BE2C (cell line): ENCODE measurements around the gene CNOT6L.

Source experiments
- DNase-seq: peaks from one replicate; pipeline ENCODE4 v3.0.0-alpha.2; 2020
- H3K27me3 ChIP-seq: fragments of 250-450 bp; sonication (Bioruptor Pico); 2 replicates; pipeline ENCODE4 v1.5.1; 2020; ENCODE audit warnings: mild to moderate bottlenecking
- H3K36me3 ChIP-seq: fragments of 250-450 bp; sonication (Bioruptor Pico); 2 replicates; pipeline ENCODE4 v1.5.1; 2020; ENCODE audit warnings: mild to moderate bottlenecking
- H3K4me1 ChIP-seq: fragments of 250-450 bp; sonication (Bioruptor Pico); 2 replicates; pipeline ENCODE4 v1.5.1; 2020
- H3K4me3 ChIP-seq: 2 replicates; pipeline ENCODE4 v1.5.1; 2011; ENCODE audit warnings: low read depth, low read length
- H3K9me3 ChIP-seq: fragments of 250-450 bp; sonication (Bioruptor Pico); 2 replicates; pipeline ENCODE4 v1.5.1; 2020
- CTCF ChIP-seq: IDR thresholded peaks from 2 replicates; pipeline ENCODE4 v1.5.1; 2012; ENCODE audit warnings: mild to moderate bottlenecking, low read depth, low read length

The CNOT6L gene

GRCh38 chr4:77804471-77804870, 14.7 kb downstream of the CNOT6L start:
- no peaks in the 10 kb centered on the region for H3K36me3 ChIP-seq
- no peaks in the 10 kb centered on the region for H3K4me1 ChIP-seq
- no peak for DNase-seq
- no peak overlapping the region for H3K4me3 ChIP-seq
- H3K27me3 ChIP-seq, result no peaks in the 10 kb centered on the region
- TF ChIP-seq CTCF, result no peak
- no peaks in the 10 kb centered on the region for H3K9me3 ChIP-seq

GRCh38 chr4:77802402-77802801, 16.8 kb downstream of the CNOT6L start:
- TF ChIP-seq CTCF, result no peak
- DNase-seq, result no peak
- H3K4me1 ChIP-seq, result no peaks in the 10 kb centered on the region
- no peaks in the 10 kb centered on the region for H3K36me3 ChIP-seq
- H3K9me3 ChIP-seq, result no peaks in the 10 kb centered on the region
- no peaks in the 10 kb centered on the region for H3K27me3 ChIP-seq
- H3K4me3 ChIP-seq, result no peak overlapping the region

GRCh38 chr4:77801260-77801608, 17.9 kb downstream of the CNOT6L start:
- no peak for TF ChIP-seq CTCF
- H3K27me3 ChIP-seq, result no peaks in the 10 kb centered on the region
- H3K4me3 ChIP-seq, result no peak overlapping the region
- no peak for DNase-seq
- no peaks in the 10 kb centered on the region for H3K36me3 ChIP-seq
- no peaks in the 10 kb centered on the region for H3K4me1 ChIP-seq
- H3K9me3 ChIP-seq, result no peaks in the 10 kb centered on the region

GRCh38 chr4:77800483-77801259, 18.5 kb downstream of the CNOT6L start:
- TF ChIP-seq CTCF, result no peak
- DNase-seq, result no peak

GRCh38 chr4:77800077-77800476, 19.1 kb downstream of the CNOT6L start:
- no peaks in the 10 kb centered on the region for H3K9me3 ChIP-seq
- H3K4me1 ChIP-seq, result no peaks in the 10 kb centered on the region
- H3K27me3 ChIP-seq, result no peaks in the 10 kb centered on the region
- H3K4me3 ChIP-seq, result no peak overlapping the region
- no peak for TF ChIP-seq CTCF
- no peaks in the 10 kb centered on the region for H3K36me3 ChIP-seq
- DNase-seq, result no peak

More at GRCh38 chr4:77800483-77801259, 18.5 kb downstream of the CNOT6L start:
- Histone ChIP-seq H3K9me3 (no peaks in the 10 kb centered on the region), H3K4me1 (no peaks in the 10 kb centered on the region), H3K27me3 (no peaks in the 10 kb centered on the region), H3K36me3 (no peaks in the 10 kb centered on the region), H3K4me3 (no peak overlapping the region)

GRCh38 chr4:77798385-77798784, 20.8 kb downstream of the CNOT6L start:
- Histone ChIP-seq H3K36me3 (no peaks in the 10 kb centered on the region), H3K9me3 (no peaks in the 10 kb centered on the region), H3K4me3 (no peak overlapping the region), H3K27me3 (no peaks in the 10 kb centered on the region), H3K4me1 (no peaks in the 10 kb centered on the region)
- no peak for DNase-seq
- no peak for TF ChIP-seq CTCF
